Upper lobe of left lung (tissue), 4 donors: ENCODE measurements around the gene SH3BP4.

Source experiments
- CTCF ChIP-seq, 6 experiments: fragments of 450-650 bp in 4 of 6; fragments of 200-600 bp in 2 of 6; sonication (generic) in 2 of 6; IDR thresholded peaks; one replicate each; pipeline ENCODE4 v1.5.1; 2016 to 2019; ENCODE audit warnings: antibody characterized with exemption in 6 of 6
- EP300 ChIP-seq, 4 donors: sonication (generic); formaldehyde crosslinking; IDR thresholded peaks; one replicate each; pipeline ENCODE4 v1.5.1; 2017; ENCODE audit warnings: antibody characterized with exemption in 4 of 4, control low read depth in 2 of 4
- POLR2A ChIP-seq, 4 donors: fragments of 450-650 bp; IDR thresholded peaks; one replicate each; pipeline ENCODE4 v1.5.1; 2016 to 2017; ENCODE audit warnings: antibody characterized with exemption in 4 of 4, mild to moderate bottlenecking in 2 of 4
- POLR2AphosphoS5 ChIP-seq, 2 donors: sonication (generic); formaldehyde crosslinking; IDR thresholded peaks; one replicate each; pipeline ENCODE4 v1.5.1; 2017; ENCODE audit warnings: antibody characterized with exemption in 2 of 2

- TF ChIP-seq CTCF (IDR thresholded peaks at IDR 0.05) (no peak), POLR2A (IDR thresholded peaks at IDR 0.05) (no peak), EP300 (IDR thresholded peaks at IDR 0.05) (no peak), POLR2AphosphoS5 (IDR thresholded peaks at IDR 0.05) (no peak)
Observed at GRCh38 chr2:234916674-234917073, 35.1 kb upstream of the SH3BP4 start.
